KOPT-K1 (cell line): ENCODE data around the gene CLDN18.

Source experiments
- H3K27ac ChIP-seq: fragments of 200-600 bp; sonication (generic); 2 replicates; pipeline ENCODE4 v1.5.1; 2016; ENCODE audit warnings: antibody characterized with exemption, mild to moderate bottlenecking, low read depth, low read length; ENCODE audit not compliant: poor library complexity, severe bottlenecking
- H3K36me3 ChIP-seq: fragments of 200-600 bp; sonication (generic); 2 replicates; pipeline ENCODE4 v1.5.1; 2017; ENCODE audit warnings: antibody characterized with exemption, mild to moderate bottlenecking, low read length, moderate library complexity; ENCODE audit not compliant: insufficient read depth
- H3K9me3 ChIP-seq: fragments of 200-600 bp; sonication (generic); 2 replicates; pipeline ENCODE4 v1.5.1; 2017; ENCODE audit warnings: antibody characterized with exemption, low read length, mild to moderate bottlenecking; ENCODE audit not compliant: insufficient read depth, poor library complexity, severe bottlenecking

Gene CLDN18

DNA sequence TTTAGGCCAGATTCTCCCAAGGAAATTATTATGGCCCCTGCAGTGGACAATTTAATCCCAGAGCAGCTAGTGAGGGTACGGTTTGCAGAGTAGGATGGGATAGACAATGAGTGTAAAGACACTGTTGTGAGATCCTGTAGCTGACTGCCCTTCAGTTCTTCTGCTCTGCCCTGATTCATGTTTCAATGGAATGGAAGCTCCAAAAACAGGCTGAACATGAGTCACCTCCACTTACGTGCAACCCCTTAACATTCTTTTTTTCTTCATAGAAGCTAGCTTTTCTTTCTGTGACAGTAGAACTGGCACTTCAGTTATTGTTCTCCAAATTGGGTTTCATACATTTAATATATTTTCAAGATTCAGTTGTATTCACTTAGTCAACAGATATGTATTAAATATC lies 32.1 kb downstream of the CLDN18 start:
- Histone ChIP-seq H3K36me3 (no peaks in the 10 kb centered on the region), H3K9me3 (no peaks in the 10 kb centered on the region), H3K27ac (no peak overlapping the region)

DNA sequence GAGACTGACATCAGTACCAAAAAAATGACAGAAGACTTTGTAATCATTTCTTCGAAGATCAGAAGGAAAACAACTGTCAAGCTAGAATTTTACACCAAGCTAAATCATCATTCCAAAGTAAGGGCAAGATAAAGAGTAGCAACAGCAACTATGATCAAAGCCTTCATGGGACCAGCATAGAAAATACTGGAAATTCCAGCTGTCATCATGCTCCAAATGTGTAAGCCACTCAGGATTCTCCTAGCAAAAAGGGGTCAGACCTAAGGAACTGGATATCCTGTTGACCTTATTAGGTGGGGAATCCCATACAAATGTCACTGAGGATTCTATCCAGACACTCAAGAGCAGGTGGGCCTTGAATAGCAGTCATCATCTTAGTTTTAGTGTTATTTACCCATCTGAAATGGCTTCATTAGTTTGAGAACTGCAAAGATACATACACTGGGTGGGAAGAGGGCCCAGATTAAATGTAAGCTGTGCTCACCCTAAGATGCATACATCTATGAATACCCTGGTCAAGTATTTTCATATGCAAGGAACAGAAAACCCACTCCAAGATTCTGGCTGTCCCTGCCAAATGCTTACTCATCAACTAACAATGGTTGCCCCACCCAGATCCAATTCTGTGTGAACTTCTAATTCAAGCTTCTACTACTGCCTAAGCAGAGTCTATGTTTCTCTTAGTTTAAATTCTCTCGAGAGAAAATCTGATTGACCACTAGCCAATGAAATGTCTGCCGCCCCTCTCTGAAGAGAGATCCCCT lies 33.5 kb downstream of the CLDN18 start:
- Histone ChIP-seq H3K36me3 (no peaks in the 10 kb centered on the region), H3K9me3 (no peaks in the 10 kb centered on the region), H3K27ac (no peak overlapping the region)

DNA sequence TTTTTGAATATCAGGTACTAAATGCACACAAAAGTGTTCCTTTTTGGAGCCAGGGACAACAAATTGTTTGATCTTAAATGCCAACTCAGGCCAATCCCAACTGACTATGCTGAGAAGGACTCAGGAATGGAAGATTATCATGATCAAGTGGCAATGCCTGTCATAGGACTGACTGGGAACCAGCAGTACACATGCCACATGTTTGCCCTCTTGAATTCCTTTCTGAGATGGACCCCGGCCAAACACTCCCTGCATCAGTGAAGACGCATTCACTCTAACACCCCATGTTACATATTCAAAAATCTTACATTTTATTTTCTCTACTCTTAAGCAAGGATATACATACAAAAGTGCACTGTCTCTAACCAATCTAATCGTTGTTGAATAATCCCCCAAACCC lies 36.1 kb downstream of the CLDN18 start:
- H3K27ac ChIP-seq: no peak overlapping the region
- H3K9me3 ChIP-seq: no peaks in the 10 kb centered on the region
- no peaks in the 10 kb centered on the region for H3K36me3 ChIP-seq

GRCh38 chr3:138046955-138047354 lies 37.0 kb downstream of the CLDN18 start:
- no peaks in the 10 kb centered on the region for H3K9me3 ChIP-seq

DNA sequence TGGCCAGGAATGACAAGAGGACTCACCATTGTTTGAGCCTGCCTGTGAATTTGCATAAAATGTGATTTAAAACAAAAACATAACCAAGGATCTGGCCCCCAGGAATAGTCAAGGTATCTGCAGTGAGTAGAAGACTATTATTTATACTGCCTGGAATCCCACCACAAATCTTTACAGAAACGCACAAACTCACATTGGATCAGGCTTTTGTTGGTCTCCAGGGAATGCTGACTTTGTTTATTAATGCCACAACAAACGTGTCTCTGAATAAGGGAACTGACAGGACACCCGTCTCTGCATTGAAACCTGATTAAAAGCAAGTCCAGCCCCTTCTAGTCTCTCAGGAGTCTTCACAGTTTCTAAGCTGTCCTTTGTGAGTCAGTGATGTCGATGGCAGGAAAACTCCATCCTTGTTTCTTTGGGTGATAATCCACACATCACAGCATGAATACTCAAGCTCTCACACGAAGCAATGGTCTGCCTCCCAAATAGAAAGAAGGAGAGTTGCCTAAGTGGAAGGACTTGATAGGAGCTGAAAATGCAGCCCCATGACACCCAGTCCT lies 37.7 kb downstream of the CLDN18 start:
- Histone ChIP-seq H3K36me3 (no peaks in the 10 kb centered on the region), H3K9me3 (no peaks in the 10 kb centered on the region), H3K27ac (no peak overlapping the region)

More at GRCh38 chr3:138046955-138047354, 37.0 kb downstream of the CLDN18 start:
- Histone ChIP-seq H3K36me3 (no peaks in the 10 kb centered on the region), H3K27ac (no peak overlapping the region)

DNA sequence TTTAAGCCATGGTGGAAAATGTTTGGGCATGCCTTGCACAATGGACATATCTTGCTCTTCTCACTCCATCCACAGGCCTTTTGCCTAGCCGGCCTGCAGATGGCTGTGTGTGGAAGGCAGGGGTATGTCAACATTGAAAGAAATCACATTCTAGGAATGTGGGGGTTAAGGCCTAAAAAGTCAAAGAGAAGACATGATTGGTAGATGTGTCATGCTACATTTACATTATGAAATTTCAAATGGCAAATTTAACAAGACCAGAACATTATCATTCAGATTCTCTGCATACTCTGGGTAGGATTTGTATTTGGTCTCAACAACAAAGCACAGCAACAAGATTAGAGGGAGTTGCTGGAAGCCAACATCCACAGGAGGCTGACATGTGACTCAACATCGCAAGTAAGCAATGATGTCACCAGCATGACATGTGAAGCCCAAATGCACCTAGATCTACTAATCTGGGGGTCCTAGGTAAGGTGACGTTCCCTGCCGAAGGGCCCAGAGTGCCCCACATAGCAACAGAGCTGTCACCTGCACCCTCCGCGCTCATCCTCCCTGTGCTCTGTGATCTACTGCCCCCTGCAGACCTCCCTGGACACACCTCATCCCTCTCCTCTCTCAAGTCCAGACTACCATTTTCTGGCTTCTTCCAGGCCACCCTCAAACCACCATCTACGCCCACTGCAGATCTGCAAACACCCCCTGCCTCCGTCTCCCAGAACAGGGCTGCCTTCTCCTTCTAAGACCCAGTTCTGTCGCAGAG lies 39.4 kb downstream of the CLDN18 start:
- Histone ChIP-seq H3K36me3 (no peaks in the 10 kb centered on the region), H3K27ac (no peak overlapping the region)

GRCh38 chr3:138051947-138052802 lies 42.2 kb downstream of the CLDN18 start:
- Histone ChIP-seq H3K36me3 (no peaks in the 10 kb centered on the region), H3K9me3 (no peaks in the 10 kb centered on the region), H3K27ac (no peak overlapping the region)

More for the DNA sequence above, 39.4 kb downstream of the CLDN18 start:
- no peaks in the 10 kb centered on the region for H3K9me3 ChIP-seq

DNA sequence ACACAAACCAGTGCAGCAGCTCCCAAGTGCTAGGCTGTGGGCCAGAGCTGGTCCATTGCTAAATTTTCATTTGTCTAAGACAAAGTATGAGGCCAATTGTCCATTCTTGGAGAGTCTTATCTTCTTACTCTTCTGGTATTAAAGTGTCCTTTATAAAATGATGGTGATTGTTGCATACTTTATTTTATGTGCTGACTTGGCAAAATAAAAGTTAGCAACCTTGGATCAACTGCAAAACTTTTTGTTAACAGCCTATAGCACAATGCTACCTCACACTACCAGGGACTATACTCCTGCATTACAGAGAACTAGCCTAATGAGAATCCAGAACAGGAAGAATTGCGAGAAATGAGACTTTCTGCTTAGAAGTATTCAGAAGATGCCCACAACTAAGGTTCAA lies 44.1 kb downstream of the CLDN18 start:
- no peaks in the 10 kb centered on the region for H3K9me3 ChIP-seq
- no peaks in the 10 kb centered on the region for H3K36me3 ChIP-seq
- H3K27ac ChIP-seq: no peak overlapping the region

DNA sequence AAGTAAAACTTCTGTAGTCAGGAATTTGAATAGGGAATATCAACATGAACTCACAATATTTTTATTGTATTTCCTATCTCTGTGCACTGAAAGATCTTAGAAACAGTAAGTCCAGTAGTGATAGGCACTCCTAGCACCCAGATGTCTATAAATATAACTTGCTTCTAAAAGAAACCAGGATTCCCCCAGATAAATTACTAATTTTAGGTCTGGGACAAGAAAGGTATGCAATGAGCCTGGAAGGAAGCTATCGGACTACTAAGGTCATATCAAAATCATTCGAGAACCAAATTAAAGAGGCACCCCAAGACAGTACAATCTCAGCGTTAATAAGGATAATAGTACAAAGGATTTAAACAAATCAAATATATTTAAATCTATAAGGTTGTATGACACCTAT lies 47.4 kb downstream of the CLDN18 start:
- Histone ChIP-seq H3K9me3 (no peaks in the 10 kb centered on the region), H3K27ac (no peak overlapping the region), H3K36me3 (no peaks in the 10 kb centered on the region)

- no peaks in the 10 kb centered on the region for H3K36me3 ChIP-seq
- H3K27ac ChIP-seq: no peak overlapping the region
Measured at GRCh38 chr3:138059261-138059660, 49.3 kb downstream of the CLDN18 start.

GRCh38 chr3:138060792-138061191 lies 50.8 kb downstream of the CLDN18 start:
- Histone ChIP-seq H3K27ac (no peak overlapping the region), H3K9me3 (no peaks in the 10 kb centered on the region), H3K36me3 (no peaks in the 10 kb centered on the region)

More at GRCh38 chr3:138059261-138059660, 49.3 kb downstream of the CLDN18 start:
- H3K9me3 ChIP-seq: no peaks in the 10 kb centered on the region

DNA sequence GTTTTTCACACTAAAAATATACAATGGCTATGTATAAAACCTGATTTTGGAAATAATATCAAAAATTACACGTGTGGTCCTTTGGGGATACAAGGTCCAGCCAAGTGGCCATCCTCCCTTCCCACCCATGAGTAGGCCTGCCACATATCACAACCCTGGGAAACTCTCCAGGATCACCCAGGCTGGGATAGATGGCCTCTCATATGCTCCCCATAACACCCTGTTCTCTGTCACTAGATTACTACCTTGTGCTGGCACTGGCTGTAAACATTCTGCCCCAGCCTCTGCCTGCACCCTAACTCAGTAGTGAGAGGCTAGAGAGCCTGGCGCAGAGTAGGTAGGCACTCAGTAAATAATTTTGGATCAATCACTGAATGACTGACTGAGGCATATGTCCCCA lies 52.1 kb downstream of the CLDN18 start:
- no peaks in the 10 kb centered on the region for H3K36me3 ChIP-seq
- no peaks in the 10 kb centered on the region for H3K9me3 ChIP-seq
- no peak overlapping the region for H3K27ac ChIP-seq

DNA sequence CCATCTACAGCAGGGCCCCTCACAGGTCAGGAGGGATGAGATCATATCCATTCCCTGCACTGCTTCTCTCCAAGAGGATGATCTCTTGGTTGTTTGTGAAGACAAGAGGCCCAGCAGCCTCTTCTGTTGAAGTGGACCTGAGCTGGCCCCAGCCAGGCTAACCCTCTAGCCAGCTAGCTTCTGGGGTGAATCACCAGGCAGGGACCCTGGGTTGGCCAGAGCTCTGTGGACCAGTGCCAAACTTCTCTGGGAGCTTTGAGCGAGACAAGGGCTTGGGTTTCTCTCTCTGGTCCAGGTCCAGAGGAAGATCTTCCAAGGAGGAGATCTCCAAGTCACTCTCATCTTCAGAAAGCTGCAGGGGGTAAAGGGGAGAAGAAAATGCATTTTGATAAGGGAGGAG lies 52.7 kb downstream of the CLDN18 start:
- Histone ChIP-seq H3K27ac (no peak overlapping the region), H3K9me3 (no peaks in the 10 kb centered on the region), H3K36me3 (no peaks in the 10 kb centered on the region)

GRCh38 chr3:138063416-138063815 lies 53.5 kb downstream of the CLDN18 start:
- no peak overlapping the region for H3K27ac ChIP-seq
- H3K9me3 ChIP-seq: no peaks in the 10 kb centered on the region
- no peaks in the 10 kb centered on the region for H3K36me3 ChIP-seq

- Histone ChIP-seq H3K36me3 (no peaks in the 10 kb centered on the region), H3K9me3 (no peaks in the 10 kb centered on the region), H3K27ac (no peak overlapping the region)
Measured at GRCh38 chr3:138065949-138066348, 56.0 kb downstream of the CLDN18 start.
